SK-N-SH (cell line): Measurements from ENCODE around the gene KCTD5. TPM values are rescaled to one million over a fixed set of nuclear protein-coding genes. Genes with fewer than 3 reads are reported as not detected.

Experiments used
- CTCF ChIA-PET: fragments of 300-600, 350-600 bp; formaldehyde crosslinking; extraction: SDS; loops from one replicate; lab custom pipeline; 2021; lab: Yijun Ruan, JAX
- POLR2A ChIA-PET: fragments of 350-600 bp; sonication (Branson Sonifier 250); formaldehyde crosslinking; extraction: SDS; loops from one replicate; lab custom pipeline; 2020; ENCODE audit warnings: antibody characterized with exemption, inconsistent platforms; lab: Yijun Ruan, JAX
- DNase-seq: peaks from one replicate; pipeline ENCODE4 v3.0.0; 2012
- H2AFZ ChIP-seq: fragments of 200-600 bp; sonication (generic); 2 replicates; pipeline ENCODE4 v1.8.1; 2016; ENCODE audit warnings: antibody characterized with exemption, mild to moderate bottlenecking, low read depth
- H3F3A ChIP-seq: fragments of 200-600 bp; sonication (generic); replicated peaks from 2 replicates; pipeline ENCODE3; 2016; ENCODE audit warnings: antibody characterized with exemption, mild to moderate bottlenecking; ENCODE audit not compliant: insufficient read depth
- H3K27ac ChIP-seq, 2 experiments: fragments of 200-500 bp in 1 of 2; fragments of 200-600 bp in 1 of 2; sonication (Bioruptor generic) in 1 of 2; sonication (generic), shearing (Covaris generic) in 1 of 2; 2 replicates each; pipeline versions ENCODE4 v1.5.1 to v1.6.1; 2014 to 2016; ENCODE audit warnings: low read depth in 2 of 2, inconsistent platforms in 1 of 2, low read length in 1 of 2, mild to moderate bottlenecking in 1 of 2, mixed read lengths in 1 of 2
- H3K27me3 ChIP-seq: fragments of 200-600 bp; sonication (generic), shearing (Covaris generic); 2 replicates; pipeline ENCODE4 v1.6.1; 2016; ENCODE audit warnings: mixed run types; ENCODE audit not compliant: insufficient read depth
- H3K36me3 ChIP-seq, 2 experiments: fragments of 200-500 bp in 1 of 2; fragments of 200-600 bp in 1 of 2; sonication (Bioruptor generic) in 1 of 2; sonication (generic) in 1 of 2; replicated peaks in 1 of 2; 2 replicates each; pipeline versions ENCODE3 to v1.5.1; 2014 to 2016; ENCODE audit warnings: low read length in 1 of 2, mild to moderate bottlenecking in 1 of 2; ENCODE audit not compliant: insufficient read depth in 2 of 2, control insufficient read depth in 1 of 2
- H3K4me1 ChIP-seq, 2 experiments: fragments of 200-500 bp in 1 of 2; fragments of 200-600 bp in 1 of 2; sonication (Bioruptor generic) in 1 of 2; sonication (generic), shearing (Covaris generic) in 1 of 2; 2 replicates each; pipeline versions ENCODE4 v1.5.1 to v1.6.1; 2014 to 2016; ENCODE audit warnings: low read depth in 1 of 2, low read length in 1 of 2, mixed run types in 1 of 2; ENCODE audit not compliant: insufficient read depth in 2 of 2, control insufficient read depth in 1 of 2
- H3K4me2 ChIP-seq: fragments of 200-600 bp; sonication (generic), shearing (Covaris generic); 2 replicates; pipeline ENCODE4 v1.6.1; 2017; ENCODE audit warnings: mixed run types
- H3K4me3 ChIP-seq, 2 experiments: fragments of 200-500 bp in 1 of 2; fragments of 200-600 bp in 1 of 2; sonication (Bioruptor generic) in 1 of 2; sonication (generic), shearing (Covaris generic) in 1 of 2; 2 replicates each; pipeline versions ENCODE4 v1.5.1 to v1.8.1; 2014 to 2016; ENCODE audit warnings: low read depth in 2 of 2, inconsistent platforms in 1 of 2, low read length in 1 of 2, mild to moderate bottlenecking in 1 of 2, mixed read lengths in 1 of 2, moderate library complexity in 1 of 2
- H3K79me2 ChIP-seq: fragments of 200-600 bp; sonication (generic); 2 replicates; pipeline ENCODE4 v1.8.1; 2017; ENCODE audit warnings: mild to moderate bottlenecking; ENCODE audit not compliant: insufficient read depth
- H3K9ac ChIP-seq: fragments of 200-600 bp; sonication (generic); 2 replicates; pipeline ENCODE4 v1.6.1; 2017; ENCODE audit warnings: mixed run types
- H3K9me2 ChIP-seq: fragments of 200-600 bp; sonication (generic); 2 replicates; pipeline ENCODE4 v1.6.1; 2017; ENCODE audit warnings: mixed run types
- H3K9me3 ChIP-seq: fragments of 200-600 bp; sonication (generic); 2 replicates; pipeline ENCODE4 v1.6.1; 2017; ENCODE audit warnings: mixed run types, mild to moderate bottlenecking, moderate library complexity
- H4K20me1 ChIP-seq: fragments of 200-600 bp; sonication (generic); 2 replicates; pipeline ENCODE4 v1.6.1; 2017; ENCODE audit warnings: mild to moderate bottlenecking, mixed run types; ENCODE audit not compliant: insufficient read depth
- CHD2 ChIP-seq: fragments of 150-350 bp; IDR thresholded peaks from 2 replicates; pipeline ENCODE4 v1.6.1; 2018; ENCODE audit warnings: low read length; ENCODE audit not compliant: partially characterized antibody
- ELF1 ChIP-seq: IDR thresholded peaks from 2 replicates; pipeline ENCODE4 v1.4.0; 2012
- FOXJ3 ChIP-seq: sonication (generic); formaldehyde crosslinking; IDR thresholded peaks from 2 replicates; pipeline ENCODE4 v1.5.1; 2020; ENCODE audit warnings: mild to moderate bottlenecking, missing genetic modification reagents
- FOXM1 ChIP-seq: IDR thresholded peaks from 2 replicates; pipeline ENCODE4 v1.4.0; 2012; ENCODE audit warnings: low read depth, mild to moderate bottlenecking
- GABPA ChIP-seq: IDR thresholded peaks from 2 replicates; pipeline ENCODE4 v1.4.0; 2012; ENCODE audit warnings: low read depth, mild to moderate bottlenecking
- JUND ChIP-seq: IDR thresholded peaks from 2 replicates; pipeline ENCODE4 v1.4.0; 2012
- MEF2A ChIP-seq: IDR thresholded peaks from 2 replicates; pipeline ENCODE4 v1.4.0; 2012; ENCODE audit warnings: low read depth, borderline replicate concordance
- MXI1 ChIP-seq: IDR thresholded peaks from 2 replicates; pipeline ENCODE4 v1.6.1; 2012; ENCODE audit warnings: mild to moderate bottlenecking, low read depth, low read length, improper control_type of control experiment
- PBX3 ChIP-seq: IDR thresholded peaks from 2 replicates; pipeline ENCODE4; 2012
- RAD21 ChIP-seq: IDR thresholded peaks from 2 replicates; pipeline ENCODE4 v1.6.1; 2012; ENCODE audit warnings: mild to moderate bottlenecking, low read length
- RCOR1 ChIP-seq: fragments of 150-350 bp; IDR thresholded peaks from 2 replicates; pipeline ENCODE4 v1.6.1; 2017; ENCODE audit warnings: antibody characterized with exemption, low read length
- RFX5 ChIP-seq: IDR thresholded peaks from 2 replicates; pipeline ENCODE4 v1.6.1; 2012; ENCODE audit warnings: mild to moderate bottlenecking, improper control_type of control experiment, low read length
- RXRA ChIP-seq: IDR thresholded peaks from 2 replicates; pipeline ENCODE4 v1.4.0; 2012; ENCODE audit warnings: low read depth, mild to moderate bottlenecking, borderline replicate concordance
- SMC3 ChIP-seq: IDR thresholded peaks from 2 replicates; pipeline ENCODE4 v1.6.1; 2012; ENCODE audit warnings: low read depth, low read length, improper control_type of control experiment
- TAF1 ChIP-seq: IDR thresholded peaks from 2 replicates; pipeline ENCODE4 v1.6.1; 2012; ENCODE audit warnings: low read depth, mild to moderate bottlenecking, low read length, moderate library complexity, borderline replicate concordance
- TEAD4 ChIP-seq: IDR thresholded peaks from 2 replicates; pipeline ENCODE4 v1.4.0; 2012; ENCODE audit warnings: mild to moderate bottlenecking, borderline replicate concordance; ENCODE audit not compliant: insufficient read depth
- YY1 ChIP-seq: IDR thresholded peaks from 2 replicates; pipeline ENCODE4 v1.4.0; 2012; ENCODE audit warnings: low read depth, mild to moderate bottlenecking
- WGBS: methylation state at CpG from one replicate; pipeline ENCODE4 v1.1.6; 2017; ENCODE audit warnings: low lambda C conversion rate; 5-methylcytosine and 5-hydroxymethylcytosine counted together
- polyA plus RNA-seq, 3 experiments: library from polyadenylated mRNA; depleted of rRNA; stranded (reverse); fragments of >200 nt; gene quantifications; 2 replicates each; pipeline ENCODE4 v1.2.3, GENCODE V29; 2012
- TF ChIP-seq, protein P1 (sequence below): IDR thresholded peaks from 2 replicates; pipeline ENCODE4 v1.4.0; 2012; ENCODE audit warnings: low read depth, borderline replicate concordance
- TF ChIP-seq, protein P2 (sequence below): fragments of 150-350 bp; IDR thresholded peaks from 2 replicates; pipeline ENCODE4 v1.6.1; 2017; ENCODE audit warnings: antibody characterized with exemption, low read length, low read depth, borderline replicate concordance
- TF ChIP-seq, protein P3 (sequence below): IDR thresholded peaks from 2 replicates; pipeline ENCODE4 v1.4.0; 2012; ENCODE audit warnings: low read depth, borderline replicate concordance

Gene KCTD5
- polyA plus RNA-seq, 1 of the 3 experiments (the other 2 are of a cell fraction): 53.4 TPM

DNA sequence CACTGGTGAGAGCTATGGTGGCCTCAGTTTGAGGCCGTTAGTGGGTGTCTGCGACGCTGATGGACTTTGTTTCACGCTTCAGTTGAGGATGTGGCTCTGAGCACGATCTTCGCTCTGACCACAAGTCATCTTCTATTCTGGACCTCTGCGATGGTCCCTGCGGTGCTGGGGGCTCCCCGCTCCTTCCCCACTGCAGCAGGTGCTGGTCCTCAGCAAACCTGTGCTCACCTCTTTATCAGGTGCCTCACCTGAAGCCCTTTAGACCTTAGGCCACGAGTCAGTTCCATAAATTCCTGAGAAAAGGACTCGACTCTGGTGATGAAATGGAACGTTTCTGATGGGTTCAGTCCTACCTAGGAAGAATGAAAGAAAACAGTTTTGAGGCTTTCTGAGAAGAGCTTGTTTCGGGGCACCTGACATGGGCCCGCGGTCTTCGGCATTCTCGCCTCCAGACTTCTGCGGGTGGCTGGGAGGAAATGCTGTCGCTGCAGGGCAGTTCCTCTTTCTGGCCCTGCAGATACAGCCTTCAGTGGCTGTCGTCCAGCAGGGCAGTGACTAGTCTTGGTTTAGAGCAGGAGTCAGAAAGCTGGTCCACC lies 4.7 kb downstream of the KCTD5 start:
- Histone ChIP-seq H3K4me3 (no peak overlapping the region), H3K79me2 (peaks cover 63% of the 10 kb centered on the region), H4K20me1 (peaks cover 36% of the 10 kb centered on the region), H3K36me3 (peaks cover 0 to 10% of the 10 kb centered on the region in 2 experiments), H2AFZ (no peak overlapping the region), H3F3A (peaks cover 5% of the 10 kb centered on the region), H3K27ac (no peak overlapping the region), H3K9ac (no peak overlapping the region), H3K4me2 (no peak overlapping the region), H3K9me2 (no peaks in the 10 kb centered on the region), H3K4me1 (no peaks in the 10 kb centered on the region; a peak in 1 of 4 replicates), H3K9me3 (no peaks in the 10 kb centered on the region), H3K27me3 (no peaks in the 10 kb centered on the region)
- CTCF ChIA-PET: no interaction called here
- WGBS: 95% methylated on average over 16 of the region's 20 CpGs
- POLR2A ChIA-PET: no interaction called here
- DNase-seq: no peak
- TF ChIP-seq, protein P1, sequence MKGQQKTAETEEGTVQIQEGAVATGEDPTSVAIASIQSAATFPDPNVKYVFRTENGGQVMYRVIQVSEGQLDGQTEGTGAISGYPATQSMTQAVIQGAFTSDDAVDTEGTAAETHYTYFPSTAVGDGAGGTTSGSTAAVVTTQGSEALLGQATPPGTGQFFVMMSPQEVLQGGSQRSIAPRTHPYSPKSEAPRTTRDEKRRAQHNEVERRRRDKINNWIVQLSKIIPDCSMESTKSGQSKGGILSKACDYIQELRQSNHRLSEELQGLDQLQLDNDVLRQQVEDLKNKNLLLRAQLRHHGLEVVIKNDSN: no peak
- TF ChIP-seq FOXJ3 (CRISPR knock-in tag) (no peak), YY1 (no peak), RXRA (no peak), SMC3 (no peak), MXI1 (no peak), PBX3 (no peak), JUND (no peak), TAF1 (no peak), ELF1 (no peak), RFX5 (no peak), MEF2A (no peak), GABPA (no peak), TEAD4 (no peak), RAD21 (no peak), FOXM1 (no peak), CHD2 (no peak), RCOR1 (no peak)
- TF ChIP-seq, protein P2, sequence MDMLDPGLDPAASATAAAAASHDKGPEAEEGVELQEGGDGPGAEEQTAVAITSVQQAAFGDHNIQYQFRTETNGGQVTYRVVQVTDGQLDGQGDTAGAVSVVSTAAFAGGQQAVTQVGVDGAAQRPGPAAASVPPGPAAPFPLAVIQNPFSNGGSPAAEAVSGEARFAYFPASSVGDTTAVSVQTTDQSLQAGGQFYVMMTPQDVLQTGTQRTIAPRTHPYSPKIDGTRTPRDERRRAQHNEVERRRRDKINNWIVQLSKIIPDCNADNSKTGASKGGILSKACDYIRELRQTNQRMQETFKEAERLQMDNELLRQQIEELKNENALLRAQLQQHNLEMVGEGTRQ: no peak
- TF ChIP-seq, protein P3, sequence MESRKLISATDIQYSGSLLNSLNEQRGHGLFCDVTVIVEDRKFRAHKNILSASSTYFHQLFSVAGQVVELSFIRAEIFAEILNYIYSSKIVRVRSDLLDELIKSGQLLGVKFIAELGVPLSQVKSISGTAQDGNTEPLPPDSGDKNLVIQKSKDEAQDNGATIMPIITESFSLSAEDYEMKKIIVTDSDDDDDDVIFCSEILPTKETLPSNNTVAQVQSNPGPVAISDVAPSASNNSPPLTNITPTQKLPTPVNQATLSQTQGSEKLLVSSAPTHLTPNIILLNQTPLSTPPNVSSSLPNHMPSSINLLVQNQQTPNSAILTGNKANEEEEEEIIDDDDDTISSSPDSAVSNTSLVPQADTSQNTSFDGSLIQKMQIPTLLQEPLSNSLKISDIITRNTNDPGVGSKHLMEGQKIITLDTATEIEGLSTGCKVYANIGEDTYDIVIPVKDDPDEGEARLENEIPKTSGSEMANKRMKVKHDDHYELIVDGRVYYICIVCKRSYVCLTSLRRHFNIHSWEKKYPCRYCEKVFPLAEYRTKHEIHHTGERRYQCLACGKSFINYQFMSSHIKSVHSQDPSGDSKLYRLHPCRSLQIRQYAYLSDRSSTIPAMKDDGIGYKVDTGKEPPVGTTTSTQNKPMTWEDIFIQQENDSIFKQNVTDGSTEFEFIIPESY: no peak
